Endothelial cell of umbilical vein (primary cell): ENCODE data around the gene CEBPG. TPM values are rescaled to one million over a fixed set of nuclear protein-coding genes. Genes with fewer than 3 reads are reported as not detected.

Experiments used
- BruUV-seq: library from RNA; stranded (reverse); fragments of 400-500 nt; replicated peaks from 2 replicates; lab custom pipeline; 2021; lab: Mats Ljungman, UMichigan
- CTCF ChIA-PET: fragments of 300-600, 350-600 bp; sonication (Branson Sonifier 250); formaldehyde crosslinking; loops from one replicate; lab custom pipeline; 2021; ENCODE audit warnings: antibody characterized with exemption, inconsistent platforms; lab: Charles Lee
- POLR2A ChIA-PET: fragments of 300-600, 350-600 bp; sonication (Branson Sonifier 250); formaldehyde crosslinking; loops from one replicate; lab custom pipeline; 2021; ENCODE audit warnings: antibody characterized with exemption, inconsistent platforms; lab: Charles Lee
- DNase-seq: peaks from one replicate; pipeline ENCODE4 v3.0.0-alpha.2; 2011; ENCODE audit warnings: low read depth, low spot score
- FAIRE-seq: peaks from 2 replicates; lab custom pipeline; 2011; peaks lifted over from hg19 to GRCh38; lab: Jason Lieb, UNC
- H2AFZ ChIP-seq: 2 replicates; pipeline ENCODE4 v1.6.0; 2012; ENCODE audit warnings: low read depth, low read length, control low read depth, inconsistent platforms
- H3K27ac ChIP-seq: 2 replicates; pipeline ENCODE4 v1.5.1; 2011; ENCODE audit warnings: low read depth, mild to moderate bottlenecking, control low read depth, low read length, moderate library complexity; ENCODE audit not compliant: insufficient read depth
- H3K27me3 ChIP-seq, 2 experiments: 2 replicates each; pipeline versions ENCODE4 v1.6.0 to v1.6.1; 2011; ENCODE audit warnings: low read length in 2 of 2, mixed read lengths in 1 of 2; ENCODE audit not compliant: control insufficient read depth in 2 of 2, insufficient read depth in 2 of 2
- H3K36me3 ChIP-seq, 2 experiments: 2 replicates in 1 of 2; 3 replicates in 1 of 2; pipeline ENCODE4 v1.5.1; 2011; ENCODE audit warnings: low read length in 2 of 2, mild to moderate bottlenecking in 1 of 2, moderate library complexity in 1 of 2; ENCODE audit not compliant: control insufficient read depth in 2 of 2, insufficient read depth in 2 of 2; ENCODE audit errors: extremely low read depth in 1 of 2
- H3K4me1 ChIP-seq: 3 replicates; pipeline ENCODE4 v1.5.1; 2011; ENCODE audit warnings: mild to moderate bottlenecking, low read length; ENCODE audit not compliant: control insufficient read depth, insufficient read depth; ENCODE audit errors: extremely low read depth
- H3K4me2 ChIP-seq: 2 replicates; pipeline ENCODE4 v1.6.1; 2011; ENCODE audit warnings: low read length, control low read depth, mixed read lengths; ENCODE audit not compliant: insufficient read depth
- H3K4me3 ChIP-seq, 3 experiments: fragments of 200-600 bp in 1 of 3; sonication (generic), shearing (Covaris generic) in 1 of 3; replicated peaks in 1 of 3; 2 replicates each; pipeline ENCODE4 v1.5.1; 2011 to 2016; ENCODE audit warnings: control low read depth in 3 of 3, low read length in 3 of 3, mild to moderate bottlenecking in 2 of 3, inconsistent platforms in 1 of 3, low read depth in 1 of 3, moderate library complexity in 1 of 3; ENCODE audit not compliant: insufficient read depth in 1 of 3
- H3K79me2 ChIP-seq: 2 replicates; pipeline ENCODE4 v1.6.0; 2012; ENCODE audit warnings: low read length, inconsistent platforms; ENCODE audit not compliant: control insufficient read depth, insufficient read depth
- H3K9ac ChIP-seq: replicated peaks from 2 replicates; pipeline ENCODE3; 2011; ENCODE audit warnings: low read length, control low read depth; ENCODE audit not compliant: insufficient read depth; ENCODE audit errors: extremely low read depth
- H3K9me1 ChIP-seq: replicated peaks from 3 replicates; pipeline ENCODE4 v1.6.0; 2011; ENCODE audit warnings: mild to moderate bottlenecking, low read length; ENCODE audit not compliant: control insufficient read depth, insufficient read depth; ENCODE audit errors: extremely low read depth
- H3K9me3 ChIP-seq: replicated peaks from 2 replicates; pipeline ENCODE4 v1.5.1; 2012; ENCODE audit warnings: low read length, inconsistent platforms; ENCODE audit not compliant: control insufficient read depth, insufficient read depth
- H4K20me1 ChIP-seq: replicated peaks from 2 replicates; pipeline ENCODE3; 2011; ENCODE audit warnings: mild to moderate bottlenecking, low read length; ENCODE audit not compliant: control insufficient read depth, insufficient read depth; ENCODE audit errors: extremely low read depth
- EZH2 ChIP-seq: IDR thresholded peaks from 2 replicates; pipeline ENCODE4 v1.6.1; 2012; ENCODE audit warnings: borderline replicate concordance, low read depth, mild to moderate bottlenecking, moderate library complexity, low read length, inconsistent platforms; ENCODE audit not compliant: severe bottlenecking
- FOS ChIP-seq: IDR thresholded peaks from 2 replicates; pipeline ENCODE4 v1.6.1; 2011; ENCODE audit warnings: mild to moderate bottlenecking, low read length, moderate library complexity, borderline replicate concordance; ENCODE audit not compliant: insufficient read depth
- GATA2 ChIP-seq: IDR thresholded peaks from 2 replicates; pipeline ENCODE4 v1.7.0; 2011; ENCODE audit warnings: low read depth, mild to moderate bottlenecking, moderate library complexity, mixed read lengths, low read length; ENCODE audit not compliant: insufficient read length, insufficient read depth
- JUN ChIP-seq: IDR thresholded peaks from 2 replicates; pipeline ENCODE4 v1.6.1; 2011; ENCODE audit warnings: borderline replicate concordance, low read depth; ENCODE audit not compliant: insufficient read length, insufficient read depth
- MYC ChIP-seq: IDR thresholded peaks from one replicate; pipeline ENCODE4 v1.6.1; 2011; ENCODE audit warnings: mild to moderate bottlenecking, low read depth, low read length
- POLR2A ChIP-seq: IDR thresholded peaks from 2 replicates; pipeline ENCODE4 v1.6.1; 2012; ENCODE audit warnings: low read depth, mild to moderate bottlenecking, control low read depth, low read length
- POLR2AphosphoS5 ChIP-seq: IDR thresholded peaks from 2 replicates; pipeline ENCODE4 v1.6.1; 2012; ENCODE audit warnings: low read depth, mild to moderate bottlenecking, control low read depth, low read length, moderate library complexity; ENCODE audit not compliant: insufficient read depth
- dilution Hi-C: fragments of 300-500 bp; cut with MboI; formaldehyde crosslinking; loops from one replicate; pipeline ENCODE4 v1.15.0; 2019; ENCODE audit warnings: low sequenced_read_pairs; ENCODE audit not compliant: extremely low pct_ligation_motif_present
- intact Hi-C: fragments of 100-400 bp; cut with micrococcal nuclease; formaldehyde crosslinking; loops from one replicate; pipeline ENCODE4 v1.10.0; 2022
- polyA plus RNA-seq, 4 experiments: library from polyadenylated mRNA; depleted of rRNA in 3 of 4; stranded (reverse) in 3 of 4; unstranded in 1 of 4; fragments of >200 nt; gene quantifications; 2 replicates each; pipeline versions ENCODE4 v1.2.1 to v1.2.3, GENCODE V29; 2011 to 2012; ENCODE audit warnings: missing spikeins in 1 of 4
- total RNA-seq: library from RNA; stranded (reverse); gene quantifications from 2 replicates; pipeline ENCODE4 v1.2.3, GENCODE V29; 2021
- TF ChIP-seq, protein P1 (sequence below), 2 donors: IDR thresholded peaks; 1 replicate in 1 of 2; 2 replicates in 1 of 2; pipeline ENCODE4 v1.5.1; 2011; ENCODE audit warnings: low read length in 2 of 2, mild to moderate bottlenecking in 2 of 2, moderate library complexity in 2 of 2, control low read depth in 1 of 2, inconsistent platforms in 1 of 2, low read depth in 1 of 2; ENCODE audit not compliant: insufficient read depth in 1 of 2; ENCODE audit errors: extremely low read depth in 1 of 2
- TF ChIP-seq, protein P2 (sequence below): IDR thresholded peaks from 2 replicates; pipeline ENCODE4 v1.6.1; 2011; ENCODE audit not compliant: insufficient read depth, insufficient read length

CEBPG gene
- total and polyA plus RNA-seq, 2 donors (not counting 3 experiments of a cell fraction or from before 2014, with no cell fraction given): 10.2 to 24.6 TPM

DNA sequence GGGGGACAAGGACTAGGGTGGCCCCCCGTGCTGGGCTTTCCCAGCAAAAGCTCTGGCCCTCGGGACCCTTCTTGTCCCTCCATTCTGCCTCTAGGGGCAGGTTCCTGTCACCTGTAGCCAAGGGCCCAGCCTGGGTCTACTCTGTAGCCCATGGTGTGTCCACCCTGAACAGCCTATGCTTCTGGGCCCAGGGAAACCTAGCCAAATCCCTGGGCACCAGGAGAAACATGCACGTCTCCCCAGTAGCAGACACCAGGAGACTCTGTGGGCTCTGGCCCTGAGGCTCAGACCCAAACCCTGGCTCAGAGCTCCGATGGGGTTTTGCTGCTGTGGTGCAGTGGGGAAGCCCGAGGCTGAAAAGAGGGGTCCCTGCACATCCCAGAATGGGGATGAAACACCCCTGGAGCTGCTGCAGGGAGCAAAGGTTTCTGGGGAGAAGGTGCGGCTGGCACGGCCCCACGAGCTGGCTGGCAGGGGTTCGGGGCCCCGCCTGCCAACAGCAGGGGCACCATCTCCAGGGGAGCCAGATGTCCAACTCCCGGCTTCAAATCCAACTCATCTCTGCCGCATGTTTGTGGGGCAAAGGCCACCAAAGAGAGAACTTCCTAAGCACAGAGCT is 18.2 kb downstream of the CEBPG start:
- no peaks in the 10 kb centered on the region for H4K20me1 ChIP-seq
- H3K27me3 ChIP-seq: no peaks in the 10 kb centered on the region
- H3K4me2 ChIP-seq: no peak overlapping the region
- no peak for DNase-seq
- BruUV-seq: no TSS peak
- H3K9ac ChIP-seq: no peak overlapping the region
- TF ChIP-seq, protein P1, sequence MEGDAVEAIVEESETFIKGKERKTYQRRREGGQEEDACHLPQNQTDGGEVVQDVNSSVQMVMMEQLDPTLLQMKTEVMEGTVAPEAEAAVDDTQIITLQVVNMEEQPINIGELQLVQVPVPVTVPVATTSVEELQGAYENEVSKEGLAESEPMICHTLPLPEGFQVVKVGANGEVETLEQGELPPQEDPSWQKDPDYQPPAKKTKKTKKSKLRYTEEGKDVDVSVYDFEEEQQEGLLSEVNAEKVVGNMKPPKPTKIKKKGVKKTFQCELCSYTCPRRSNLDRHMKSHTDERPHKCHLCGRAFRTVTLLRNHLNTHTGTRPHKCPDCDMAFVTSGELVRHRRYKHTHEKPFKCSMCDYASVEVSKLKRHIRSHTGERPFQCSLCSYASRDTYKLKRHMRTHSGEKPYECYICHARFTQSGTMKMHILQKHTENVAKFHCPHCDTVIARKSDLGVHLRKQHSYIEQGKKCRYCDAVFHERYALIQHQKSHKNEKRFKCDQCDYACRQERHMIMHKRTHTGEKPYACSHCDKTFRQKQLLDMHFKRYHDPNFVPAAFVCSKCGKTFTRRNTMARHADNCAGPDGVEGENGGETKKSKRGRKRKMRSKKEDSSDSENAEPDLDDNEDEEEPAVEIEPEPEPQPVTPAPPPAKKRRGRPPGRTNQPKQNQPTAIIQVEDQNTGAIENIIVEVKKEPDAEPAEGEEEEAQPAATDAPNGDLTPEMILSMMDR (IDR thresholded peaks at IDR 0.05; ENCODE audit: extremely low read depth in 1 of 2, insufficient read depth in 1 of 2, low read depth in 1 of 2, low read length in 2 of 2): no peak
- TF ChIP-seq EZH2 (no peak), JUN (no peak), POLR2AphosphoS5 (no peak), MYC (no peak), POLR2A (no peak), GATA2 (no peak), FOS (no peak)
- TF ChIP-seq, protein P2, sequence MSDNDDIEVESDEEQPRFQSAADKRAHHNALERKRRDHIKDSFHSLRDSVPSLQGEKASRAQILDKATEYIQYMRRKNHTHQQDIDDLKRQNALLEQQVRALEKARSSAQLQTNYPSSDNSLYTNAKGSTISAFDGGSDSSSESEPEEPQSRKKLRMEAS: no peak
- no peaks in the 10 kb centered on the region for H3K9me1 ChIP-seq
- H3K36me3 ChIP-seq: peaks cover 0 to 4% of the 10 kb centered on the region in 2 experiments
- peaks cover 2% of the 10 kb centered on the region for H3K79me2 ChIP-seq
- H3K9me3 ChIP-seq: no peaks in the 10 kb centered on the region
- no peak for FAIRE-seq
- intact Hi-C loops: no loop called here
- POLR2A ChIA-PET: no interaction called here
- peaks cover 12% of the 10 kb centered on the region for H3K4me1 ChIP-seq
- H2AFZ ChIP-seq: no peak overlapping the region
- no peak overlapping the region for H3K4me3 ChIP-seq
- dilution Hi-C loops: no loop called here
- CTCF ChIA-PET: interaction anchor here (0.6 to 2.7 kb wide), 8 partner anchors 14 to 208 kb away, joined by 3 to 7 read pairs (median 4); partner anchors contain the start of gene CEBPA
- H3K27ac ChIP-seq: no peak overlapping the region
